ENCODE data around the gene GZMM.

DNA sequence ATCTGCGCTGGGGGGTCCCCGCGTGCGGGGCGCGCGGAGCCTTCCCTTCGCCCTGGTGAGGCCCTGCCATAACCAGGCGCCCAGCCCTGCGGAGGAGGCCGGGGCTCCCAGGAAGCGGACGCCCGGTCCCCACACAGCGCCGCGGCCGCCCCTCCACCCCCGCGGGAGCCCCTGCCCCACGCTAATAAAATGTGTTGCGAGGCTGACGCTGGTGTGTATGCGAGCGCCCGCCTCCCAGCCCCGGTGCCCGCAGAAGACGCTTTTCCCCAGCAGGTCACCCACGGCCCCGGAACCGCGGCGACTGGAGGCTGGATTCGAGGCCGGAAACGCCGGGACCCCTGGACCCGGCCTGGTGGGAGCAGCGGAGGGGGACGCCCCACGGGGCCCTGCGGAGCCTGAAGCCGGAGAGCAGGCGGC, 24.4 kb upstream of the GZMM start:
- TF ChIP-seq CTCF (IDR thresholded peaks at IDR 0.05): no peak
- no peak for TF ChIP-seq POLR2A (IDR thresholded peaks at IDR 0.05)

Data from thyroid gland (tissue), 4 donors.